Calu3 (cell line): Measurements from ENCODE around the gene FNBP1. TPM values are rescaled to one million over a fixed set of nuclear protein-coding genes. Genes with fewer than 3 reads are reported as not detected.

Source experiments
- BruUV-seq: library from RNA; stranded (reverse); fragments of 400-500 nt; replicated peaks from 2 replicates; lab custom pipeline; 2021; lab: Mats Ljungman, UMichigan
- CTCF ChIA-PET: fragments of 300-600 bp; sonication (Branson Sonifier 250); formaldehyde crosslinking; loops from one replicate; lab custom pipeline; 2022; ENCODE audit warnings: antibody characterized with exemption; lab: Charles Lee
- DNase-seq: peaks from one replicate; pipeline ENCODE4 v3.0.0; 2022
- H3K27ac Mint-ChIP-seq: one replicate; pipeline ENCODE4 v1.8.0; 2022; ENCODE audit warnings: mixed read lengths; ENCODE audit not compliant: unreplicated experiment
- H3K27me3 Mint-ChIP-seq: one replicate; pipeline ENCODE4 v1.8.0; 2022; ENCODE audit warnings: mixed read lengths; ENCODE audit not compliant: unreplicated experiment
- H3K36me3 Mint-ChIP-seq: one replicate; pipeline ENCODE4 v1.8.0; 2022; ENCODE audit warnings: mild to moderate bottlenecking, moderate library complexity, mixed read lengths; ENCODE audit not compliant: insufficient read depth, unreplicated experiment
- H3K4me1 Mint-ChIP-seq: one replicate; pipeline ENCODE4 v1.8.0; 2022; ENCODE audit warnings: mild to moderate bottlenecking, low read depth, mixed read lengths; ENCODE audit not compliant: unreplicated experiment
- H3K4me3 Mint-ChIP-seq: one replicate; pipeline ENCODE4 v1.8.0; 2022; ENCODE audit warnings: mild to moderate bottlenecking, low read depth, moderate library complexity, mixed read lengths; ENCODE audit not compliant: unreplicated experiment
- H3K9me3 Mint-ChIP-seq: one replicate; pipeline ENCODE4 v1.8.0; 2022; ENCODE audit warnings: low read depth, mixed read lengths; ENCODE audit not compliant: unreplicated experiment
- CTCF ChIP-seq: fragments of 200-600 bp; IDR thresholded peaks from one replicate; pipeline ENCODE4 v1.8.0; 2022; ENCODE audit warnings: antibody characterized with exemption; ENCODE audit not compliant: unreplicated experiment
- intact Hi-C: fragments of 100-400 bp; cut with micrococcal nuclease; formaldehyde crosslinking; loops from one replicate; pipeline ENCODE4 v1.10.0; 2022; ENCODE audit not compliant: unreplicated experiment
- total RNA-seq: library from RNA; stranded (reverse); gene quantifications from 2 replicates; pipeline ENCODE4 v1.2.3, GENCODE V29; 2022

The FNBP1 gene
- total RNA-seq, 1 experiment from 2014 or later = 9.9 TPM

- no peak for DNase-seq
- Mint-ChIP-seq H3K9me3 (no peaks in the 10 kb centered on the region), H3K36me3 (no peaks in the 10 kb centered on the region), H3K27ac (no peak overlapping the region), H3K4me3 (no peak overlapping the region), H3K27me3 (no peaks in the 10 kb centered on the region), H3K4me1 (no peaks in the 10 kb centered on the region)
- no peak for TF ChIP-seq CTCF
- intact Hi-C loops = no loop called here
- no TSS peak for BruUV-seq
- CTCF ChIA-PET = no interaction called here
Observed at GRCh38 chr9:129919277-129919676, 123.7 kb downstream of the FNBP1 start.

GRCh38 chr9:129918296-129918950 lies 124.6 kb downstream of the FNBP1 start:
- DNase-seq = no peak
- no TSS peak for BruUV-seq
- Mint-ChIP-seq H3K27me3 (no peaks in the 10 kb centered on the region), H3K9me3 (no peaks in the 10 kb centered on the region), H3K36me3 (no peaks in the 10 kb centered on the region), H3K4me3 (no peak overlapping the region), H3K4me1 (no peaks in the 10 kb centered on the region), H3K27ac (no peak overlapping the region)
- intact Hi-C loops = no loop called here
- CTCF ChIA-PET = interaction anchor here (0.6 kb wide), 1 partner anchor 15 kb away, joined by 4 read pairs; no protein-coding TSS in a partner anchor
- no peak for TF ChIP-seq CTCF

- H3K4me1 Mint-ChIP-seq = no peaks in the 10 kb centered on the region
- no peaks in the 10 kb centered on the region for H3K27me3 Mint-ChIP-seq
- H3K9me3 Mint-ChIP-seq = no peaks in the 10 kb centered on the region
- H3K4me3 Mint-ChIP-seq = no peak overlapping the region
- no peak overlapping the region for H3K27ac Mint-ChIP-seq
- TF ChIP-seq CTCF = no peak
- BruUV-seq = no TSS peak
- CTCF ChIA-PET = no interaction called here
- no peak for DNase-seq
- intact Hi-C loops = no loop called here
- H3K36me3 Mint-ChIP-seq = no peaks in the 10 kb centered on the region
Observed at GRCh38 chr9:129916707-129917106, 126.3 kb downstream of the FNBP1 start.

GRCh38 chr9:129914051-129914450 lies 128.9 kb downstream of the FNBP1 start:
- Mint-ChIP-seq H3K9me3 (no peaks in the 10 kb centered on the region), H3K36me3 (no peaks in the 10 kb centered on the region), H3K4me3 (no peak overlapping the region), H3K27ac (no peak overlapping the region), H3K4me1 (no peaks in the 10 kb centered on the region), H3K27me3 (no peaks in the 10 kb centered on the region)
- intact Hi-C loops = no loop called here
- DNase-seq = no peak
- no TSS peak for BruUV-seq
- no peak for TF ChIP-seq CTCF
- CTCF ChIA-PET = interaction anchor here (0.7 kb wide), 1 partner anchor 1353 kb away, joined by 3 read pairs; no protein-coding TSS in a partner anchor
